Lower lobe of right lung (tissue), 2 donors: ENCODE measurements around the gene SULF2. TPM values are rescaled to one million over a fixed set of nuclear protein-coding genes. Genes with fewer than 3 reads are reported as not detected.

ENCODE experiments used
- ATAC-seq, 2 donors: fragments of 200-7000 bp; cut with Tn5 transposase; one replicate each; pipeline ENCODE4 v1.9.1; 2020 to 2022; ENCODE audit warnings: mild to moderate bottlenecking in 2 of 2, moderate library complexity in 2 of 2
- DNase-seq: peaks from one replicate; pipeline ENCODE4 v3.0.0-alpha.2; 2020
- H3K27ac ChIP-seq: fragments of 200-600 bp; one replicate; pipeline ENCODE4 v1.8.0; 2022
- H3K27me3 ChIP-seq: fragments of 200-600 bp; one replicate; pipeline ENCODE4 v1.8.0; 2022; ENCODE audit warnings: low read depth
- H3K36me3 ChIP-seq: fragments of 200-600 bp; one replicate; pipeline ENCODE4 v1.8.0; 2022; ENCODE audit warnings: mild to moderate bottlenecking
- H3K4me1 ChIP-seq: fragments of 200-600 bp; one replicate; pipeline ENCODE4 v1.8.0; 2022
- H3K4me3 ChIP-seq: fragments of 200-600 bp; one replicate; pipeline ENCODE4 v1.8.0; 2022; ENCODE audit warnings: mild to moderate bottlenecking
- H3K9me3 ChIP-seq: fragments of 200-600 bp; one replicate; pipeline ENCODE4 v1.8.0; 2022
- intact Hi-C: fragments of 100-400 bp; cut with DNase I; formaldehyde crosslinking; loops from one replicate; pipeline ENCODE4 v1.11.0; 2022
- total RNA-seq: library from RNA; stranded (reverse); fragmentation: NEBNext Ultra II Directional; extraction: Animal tissue kit (Norgen Biotek cat#: 25700); gene quantifications from one replicate; pipeline ENCODE4 v1.2.1, GENCODE V29; 2021
- TF ChIP-seq, protein P1 (sequence below): fragments of 200-600 bp; IDR thresholded peaks from one replicate; pipeline ENCODE4 v1.8.0; 2022; ENCODE audit warnings: antibody characterized with exemption, mild to moderate bottlenecking
- donor health status: DM: no; HTN: yes; CAD: no; lungs with severe emphysema.

The SULF2 gene
- total RNA-seq, 1 donor from 2014 or later: 34.6 TPM

DNA sequence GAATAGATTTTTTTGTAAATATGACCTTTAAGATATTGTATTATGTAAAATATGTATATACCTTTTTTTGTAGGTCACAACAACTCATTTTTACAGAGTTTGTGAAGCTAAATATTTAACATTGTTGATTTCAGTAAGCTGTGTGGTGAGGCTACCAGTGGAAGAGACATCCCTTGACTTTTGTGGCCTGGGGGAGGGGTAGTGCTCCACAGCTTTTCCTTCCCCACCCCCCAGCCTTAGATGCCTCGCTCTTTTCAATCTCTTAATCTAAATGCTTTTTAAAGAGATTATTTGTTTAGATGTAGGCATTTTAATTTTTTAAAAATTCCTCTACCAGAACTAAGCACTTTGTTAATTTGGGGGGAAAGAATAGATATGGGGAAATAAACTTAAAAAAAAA is 130.9 kb downstream of the SULF2 start:
- no peaks in the 10 kb centered on the region for H3K4me1 ChIP-seq
- H3K36me3 ChIP-seq: peaks cover 90% of the 10 kb centered on the region
- no peak overlapping the region for H3K4me3 ChIP-seq
- ATAC-seq (no peak), DNase-seq (no peak)
- no peak overlapping the region for H3K27ac ChIP-seq
- no peaks in the 10 kb centered on the region for H3K27me3 ChIP-seq
- intact Hi-C loops: no loop called here
- TF ChIP-seq, protein P1, sequence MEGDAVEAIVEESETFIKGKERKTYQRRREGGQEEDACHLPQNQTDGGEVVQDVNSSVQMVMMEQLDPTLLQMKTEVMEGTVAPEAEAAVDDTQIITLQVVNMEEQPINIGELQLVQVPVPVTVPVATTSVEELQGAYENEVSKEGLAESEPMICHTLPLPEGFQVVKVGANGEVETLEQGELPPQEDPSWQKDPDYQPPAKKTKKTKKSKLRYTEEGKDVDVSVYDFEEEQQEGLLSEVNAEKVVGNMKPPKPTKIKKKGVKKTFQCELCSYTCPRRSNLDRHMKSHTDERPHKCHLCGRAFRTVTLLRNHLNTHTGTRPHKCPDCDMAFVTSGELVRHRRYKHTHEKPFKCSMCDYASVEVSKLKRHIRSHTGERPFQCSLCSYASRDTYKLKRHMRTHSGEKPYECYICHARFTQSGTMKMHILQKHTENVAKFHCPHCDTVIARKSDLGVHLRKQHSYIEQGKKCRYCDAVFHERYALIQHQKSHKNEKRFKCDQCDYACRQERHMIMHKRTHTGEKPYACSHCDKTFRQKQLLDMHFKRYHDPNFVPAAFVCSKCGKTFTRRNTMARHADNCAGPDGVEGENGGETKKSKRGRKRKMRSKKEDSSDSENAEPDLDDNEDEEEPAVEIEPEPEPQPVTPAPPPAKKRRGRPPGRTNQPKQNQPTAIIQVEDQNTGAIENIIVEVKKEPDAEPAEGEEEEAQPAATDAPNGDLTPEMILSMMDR: no peak
- no peaks in the 10 kb centered on the region for H3K9me3 ChIP-seq

DNA sequence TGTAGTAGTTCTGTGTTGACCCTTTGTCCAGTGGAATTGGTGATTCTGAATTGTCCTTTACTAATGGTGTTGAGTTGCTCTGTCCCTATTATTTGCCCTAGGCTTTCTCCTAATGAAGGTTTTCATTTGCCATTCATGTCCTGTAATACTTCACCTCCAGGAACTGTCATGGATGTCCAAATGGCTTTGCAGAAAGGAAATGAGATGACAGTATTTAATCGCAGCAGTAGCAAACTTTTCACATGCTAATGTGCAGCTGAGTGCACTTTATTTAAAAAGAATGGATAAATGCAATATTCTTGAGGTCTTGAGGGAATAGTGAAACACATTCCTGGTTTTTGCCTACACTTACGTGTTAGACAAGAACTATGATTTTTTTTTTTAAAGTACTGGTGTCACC is 131.4 kb downstream of the SULF2 start:
- H3K36me3 ChIP-seq: peaks cover 90% of the 10 kb centered on the region
- H3K9me3 ChIP-seq: no peaks in the 10 kb centered on the region
- no peak for DNase-seq
- H3K27ac ChIP-seq: no peak overlapping the region
- no peak overlapping the region for H3K4me3 ChIP-seq
- intact Hi-C loops: no loop called here
- no peak for ATAC-seq
- no peaks in the 10 kb centered on the region for H3K4me1 ChIP-seq
- TF ChIP-seq, protein P1: no peak
- no peaks in the 10 kb centered on the region for H3K27me3 ChIP-seq

DNA sequence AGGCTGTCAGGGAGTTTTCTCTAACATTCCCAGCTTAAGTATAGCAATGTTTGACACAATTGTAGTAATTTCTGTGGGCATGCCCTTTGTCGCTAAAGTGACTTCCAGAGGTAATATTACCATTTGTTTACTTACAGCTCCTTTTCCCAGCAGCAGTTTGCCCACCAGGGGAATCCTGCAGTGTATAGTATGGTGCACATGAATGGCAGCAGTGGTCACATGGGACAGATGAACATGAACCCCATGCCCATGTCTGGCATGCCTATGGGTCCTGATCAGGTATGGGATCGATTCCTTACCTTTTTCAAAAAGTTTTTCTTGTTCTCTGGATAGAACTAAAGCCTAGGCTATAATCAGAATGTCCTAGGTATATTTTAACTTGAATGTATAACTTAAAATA is 132.5 kb downstream of the SULF2 start:
- Histone ChIP-seq H3K9me3 (no peaks in the 10 kb centered on the region), H3K27ac (no peak overlapping the region), H3K4me3 (no peak overlapping the region), H3K36me3 (peaks cover 91% of the 10 kb centered on the region), H3K4me1 (no peaks in the 10 kb centered on the region), H3K27me3 (no peaks in the 10 kb centered on the region)
- DNase-seq (no peak), ATAC-seq (no peak)
- TF ChIP-seq, protein P1: no peak
- intact Hi-C loops: no loop called here

DNA sequence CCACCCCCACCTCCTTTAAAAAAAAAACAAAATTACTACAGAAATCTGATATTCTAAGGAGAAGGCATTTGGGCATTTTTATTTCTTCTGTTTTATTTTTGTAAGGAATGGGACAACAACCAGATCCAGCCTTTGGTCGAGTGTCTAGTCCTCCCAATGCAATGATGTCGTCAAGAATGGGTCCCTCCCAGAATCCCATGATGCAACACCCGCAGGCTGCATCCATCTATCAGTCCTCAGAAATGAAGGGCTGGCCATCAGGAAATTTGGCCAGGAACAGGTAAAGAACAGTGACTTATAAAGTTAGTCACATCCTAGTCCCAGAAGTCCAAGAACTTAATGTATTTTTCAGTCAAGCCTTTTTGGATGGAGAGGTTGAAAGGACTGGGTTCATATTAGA is 133.0 kb downstream of the SULF2 start:
- H3K4me1 ChIP-seq: no peaks in the 10 kb centered on the region
- no peak overlapping the region for H3K4me3 ChIP-seq
- H3K27ac ChIP-seq: no peak overlapping the region
- DNase-seq (no peak), ATAC-seq (no peak)
- TF ChIP-seq, protein P1: no peak
- intact Hi-C loops: no loop called here
- H3K36me3 ChIP-seq: peaks cover 92% of the 10 kb centered on the region
- no peaks in the 10 kb centered on the region for H3K9me3 ChIP-seq
- no peaks in the 10 kb centered on the region for H3K27me3 ChIP-seq

DNA sequence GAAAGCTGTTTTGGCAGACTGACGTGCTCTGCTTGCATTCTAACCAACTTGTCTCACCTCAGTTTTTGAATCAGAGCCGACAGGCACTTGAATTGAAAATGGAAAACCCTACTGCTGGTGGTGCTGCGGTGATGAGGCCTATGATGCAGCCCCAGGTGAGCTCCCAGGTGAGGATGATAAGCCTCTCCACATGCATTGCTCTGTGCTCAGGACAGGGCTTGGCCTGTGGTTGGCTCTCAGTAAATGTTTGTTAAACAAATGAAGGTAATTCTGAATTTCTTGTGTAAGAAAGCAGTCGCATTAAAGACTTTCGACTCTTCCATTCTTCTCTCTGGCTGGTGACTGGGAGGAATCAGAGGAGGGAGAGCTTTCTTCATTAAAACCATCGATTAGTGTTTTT is 136.3 kb downstream of the SULF2 start:
- Histone ChIP-seq H3K4me1 (no peaks in the 10 kb centered on the region), H3K9me3 (no peaks in the 10 kb centered on the region), H3K27ac (no peak overlapping the region), H3K36me3 (peaks cover 99% of the 10 kb centered on the region), H3K4me3 (no peak overlapping the region), H3K27me3 (no peaks in the 10 kb centered on the region)
- DNase-seq (no peak), ATAC-seq (no peak)
- TF ChIP-seq, protein P1: no peak
- intact Hi-C loops: no loop called here

DNA sequence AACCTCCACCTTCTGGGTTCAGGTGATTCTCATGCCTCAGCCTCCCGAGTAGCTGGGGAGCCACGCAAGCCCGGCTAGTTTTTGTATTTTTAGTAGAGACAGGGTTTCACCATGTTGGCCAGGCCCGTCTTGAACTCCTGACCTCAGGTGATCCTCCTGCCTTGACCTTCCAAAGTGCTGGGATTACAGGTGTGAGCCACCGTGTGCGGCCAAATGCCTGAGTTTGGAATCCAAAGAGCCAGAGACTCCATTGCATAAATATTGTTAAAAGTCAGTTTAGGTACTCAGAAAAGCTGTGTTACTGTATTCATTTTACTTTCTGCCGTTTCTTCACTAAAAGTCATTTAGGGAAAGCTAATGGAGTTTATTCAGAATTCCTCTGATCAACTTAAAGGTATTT is 137.3 kb downstream of the SULF2 start:
- TF ChIP-seq, protein P1: no peak
- H3K36me3 ChIP-seq: peaks cover 99% of the 10 kb centered on the region
- intact Hi-C loops: no loop called here

More for the DNA sequence above, 137.3 kb downstream of the SULF2 start:
- Histone ChIP-seq H3K9me3 (no peaks in the 10 kb centered on the region), H3K27ac (no peak overlapping the region), H3K4me1 (no peaks in the 10 kb centered on the region), H3K4me3 (no peak overlapping the region), H3K27me3 (no peaks in the 10 kb centered on the region)
- ATAC-seq: no peak
- DNase-seq: no peak
